ENCODE results near the gene RAD51B.

RAD51B gene

DNA sequence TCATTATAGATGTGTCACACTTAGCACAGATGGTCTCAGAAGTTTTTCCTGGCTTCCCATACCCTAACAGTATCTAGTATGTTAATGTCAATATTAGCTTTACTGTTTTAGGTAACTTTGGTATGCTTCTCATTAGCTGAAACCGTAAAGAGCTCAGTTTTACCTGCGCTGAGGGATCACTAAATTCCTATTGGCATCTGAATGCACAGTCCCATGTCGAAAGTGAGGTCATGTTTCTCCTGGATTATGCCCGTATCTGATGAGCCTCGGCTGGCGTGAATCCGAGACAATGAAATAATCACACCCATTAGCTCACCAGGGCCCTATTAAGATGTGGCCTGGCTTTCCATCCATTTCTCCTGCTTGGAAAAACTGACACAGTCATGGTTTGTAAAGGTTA is 555.1 kb downstream of the RAD51B start:
- Mint-ChIP-seq H3K9me3 (peaks cover 1% of the 10 kb centered on the region), H3K27me3 (no peaks in the 10 kb centered on the region), H3K36me3 (no peaks in the 10 kb centered on the region), H3K4me3 (no peak overlapping the region), H3K4me1 (peaks cover 49% of the 10 kb centered on the region), H3K27ac (no peak overlapping the region)
- DNase-seq (ENCODE audit: low spot score in 2 of 2) (no peak), ATAC-seq (ENCODE audit: low read depth) (no peak)

DNA sequence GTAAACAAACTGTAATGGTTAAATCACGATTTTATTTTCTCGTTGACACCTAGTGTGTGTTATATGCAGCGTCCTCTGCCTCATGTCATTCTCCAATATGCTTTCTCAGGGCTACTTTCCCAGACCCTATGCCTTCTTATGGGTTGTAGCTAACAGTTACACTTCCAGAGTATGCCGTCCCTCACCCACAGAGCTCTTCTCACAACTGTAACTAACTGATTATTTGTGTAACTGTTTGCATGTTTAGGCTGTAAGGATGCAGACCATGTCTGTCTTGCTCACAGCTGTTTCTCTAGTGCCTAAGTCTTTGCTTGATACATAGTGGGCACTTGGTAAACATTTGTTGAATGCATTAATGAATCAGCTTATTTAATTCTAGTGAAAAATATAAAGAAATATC is 555.8 kb downstream of the RAD51B start:
- no peak for ATAC-seq (ENCODE audit: low read depth)
- no peak overlapping the region for H3K27ac Mint-ChIP-seq
- peaks cover 44% of the 10 kb centered on the region for H3K4me1 Mint-ChIP-seq
- H3K36me3 Mint-ChIP-seq, result no peaks in the 10 kb centered on the region
- DNase-seq (ENCODE audit: low spot score in 2 of 2), result no peak
- H3K4me3 Mint-ChIP-seq, result no peak overlapping the region
- H3K9me3 Mint-ChIP-seq, result peaks cover 1% of the 10 kb centered on the region
- no peaks in the 10 kb centered on the region for H3K27me3 Mint-ChIP-seq

DNA sequence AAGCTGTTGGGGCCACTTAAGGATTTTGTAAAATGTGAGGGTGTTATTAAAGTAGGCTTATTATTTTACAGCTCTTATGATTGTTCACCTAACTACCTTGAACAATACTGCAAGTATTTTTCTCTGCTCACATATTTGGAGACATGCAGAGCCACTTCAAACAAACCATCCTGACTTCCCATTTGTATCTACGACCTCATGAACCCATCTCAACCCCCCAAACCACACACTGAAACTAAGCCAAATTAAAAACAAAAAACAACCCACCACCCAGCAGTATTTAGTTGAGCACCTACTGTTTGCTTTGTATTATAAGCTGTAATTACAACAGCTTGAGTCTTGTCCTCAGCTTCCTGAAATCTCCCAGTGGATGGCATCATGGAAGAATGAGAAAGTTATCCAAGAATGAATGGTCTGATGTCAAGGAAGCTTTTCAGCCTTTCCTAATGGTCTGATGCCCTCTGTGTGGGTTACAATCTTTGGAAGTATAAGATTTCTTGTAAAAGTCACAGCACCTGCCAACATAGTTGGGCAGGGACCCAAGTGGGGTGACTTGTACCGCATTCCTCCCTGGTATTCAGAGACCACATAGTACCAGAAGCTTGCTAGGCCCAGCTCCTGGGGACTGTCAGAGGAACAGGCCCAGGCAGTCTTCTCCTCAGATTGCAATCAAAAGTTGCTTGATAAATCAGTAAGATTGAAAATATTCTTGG is 556.6 kb downstream of the RAD51B start:
- Mint-ChIP-seq H3K4me1 (peaks cover 43% of the 10 kb centered on the region), H3K36me3 (no peaks in the 10 kb centered on the region), H3K4me3 (no peak overlapping the region), H3K9me3 (peaks cover 1% of the 10 kb centered on the region), H3K27me3 (no peaks in the 10 kb centered on the region), H3K27ac (peak overlapping the region; percentile 90)
- DNase-seq (ENCODE audit: low spot score in 2 of 2) (no peak), ATAC-seq (ENCODE audit: low read depth) (no peak)

DNA sequence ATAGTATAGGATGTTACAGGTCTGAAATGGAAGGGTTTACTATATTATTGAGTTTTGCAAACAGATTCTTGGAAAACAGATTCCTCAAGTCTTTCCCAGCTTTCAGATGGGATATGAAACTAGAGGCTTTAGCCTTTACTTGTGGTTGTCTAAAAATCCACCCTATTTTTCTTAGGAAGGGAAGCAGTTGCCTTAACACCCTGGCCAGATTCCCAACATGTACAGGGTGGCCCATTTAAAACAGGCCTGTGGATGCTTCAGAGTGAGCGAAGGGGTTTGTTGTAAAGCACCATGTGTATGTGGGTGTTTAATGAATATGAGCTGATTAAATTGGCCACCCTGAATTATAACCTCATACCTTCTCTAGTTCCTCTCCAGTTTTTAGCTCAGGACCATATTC is 557.4 kb downstream of the RAD51B start:
- Mint-ChIP-seq H3K9me3 (no peaks in the 10 kb centered on the region), H3K27ac (peak overlapping the region; percentile 90), H3K4me1 (peaks cover 39% of the 10 kb centered on the region), H3K27me3 (no peaks in the 10 kb centered on the region), H3K36me3 (no peaks in the 10 kb centered on the region), H3K4me3 (no peak overlapping the region)
- ATAC-seq (ENCODE audit: low read depth), result no peak
- no peak for DNase-seq (ENCODE audit: low spot score in 2 of 2)

DNA sequence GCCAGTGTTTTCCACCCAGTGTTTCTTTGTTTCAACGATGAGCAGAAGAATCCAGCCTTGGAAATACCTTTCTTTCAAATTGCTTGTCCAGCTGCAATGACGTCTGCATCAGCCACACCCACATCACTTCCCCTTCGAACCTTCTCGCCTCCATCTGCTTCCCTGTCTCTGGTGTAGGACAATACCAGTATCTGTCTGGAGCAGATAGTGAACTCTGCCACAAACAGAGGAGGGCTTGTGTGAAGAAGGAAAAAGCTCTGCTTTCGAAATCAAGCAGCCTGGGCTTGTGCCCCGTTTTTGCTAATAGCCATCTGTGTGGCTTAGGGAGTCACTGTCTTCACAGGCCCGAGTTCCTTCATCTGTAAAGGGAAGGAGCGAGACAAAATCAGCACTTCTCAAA is 557.9 kb downstream of the RAD51B start:
- Mint-ChIP-seq H3K4me1 (peaks cover 36% of the 10 kb centered on the region), H3K4me3 (peak overlapping the region; percentile 41), H3K9me3 (no peaks in the 10 kb centered on the region), H3K27ac (peak overlapping the region; percentile 90), H3K36me3 (no peaks in the 10 kb centered on the region), H3K27me3 (no peaks in the 10 kb centered on the region)
- DNase-seq (ENCODE audit: low spot score in 2 of 2) (peak in 1 of 2 donors; percentile 38), ATAC-seq (ENCODE audit: low read depth) (peak; percentile 61)

DNA sequence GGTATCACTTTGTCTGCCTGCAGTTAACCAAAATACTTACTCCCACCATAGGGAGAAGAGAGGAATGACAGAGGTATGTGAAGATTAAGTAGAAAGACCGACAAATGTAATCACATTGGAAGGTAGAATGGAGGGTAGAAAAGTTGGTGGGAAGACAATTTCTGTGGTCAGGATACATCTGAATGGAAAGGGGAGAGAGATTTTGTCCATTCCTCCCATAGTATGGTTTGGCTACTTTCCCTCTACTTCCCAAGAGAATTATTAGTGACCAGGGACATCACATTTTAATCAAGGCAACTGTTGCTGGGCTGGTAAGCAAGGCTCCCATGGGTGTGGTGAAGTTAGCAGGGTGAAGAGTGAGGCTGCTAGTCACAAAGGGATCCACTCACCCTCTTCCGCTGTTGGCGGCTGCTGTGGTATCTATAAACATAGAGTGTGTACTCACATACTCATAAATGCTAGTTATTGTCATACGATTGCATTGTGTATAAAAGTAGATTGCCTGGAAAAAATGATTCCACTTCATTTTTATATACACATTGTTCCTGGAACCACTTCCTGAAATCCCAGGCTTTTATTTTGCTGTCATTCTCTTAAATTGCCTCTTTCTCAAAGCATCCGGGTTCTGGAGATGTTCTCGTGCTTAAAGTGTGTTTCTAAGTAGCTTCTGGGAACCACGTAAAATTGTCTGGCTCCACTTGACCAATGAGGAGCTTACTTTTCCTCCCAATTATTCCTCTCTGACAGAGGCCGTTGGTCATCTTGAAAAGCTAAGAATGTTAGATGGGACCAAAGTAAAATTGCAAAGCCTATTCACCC is 560.1 kb downstream of the RAD51B start:
- Mint-ChIP-seq H3K27me3 (no peaks in the 10 kb centered on the region), H3K4me3 (no peak overlapping the region), H3K4me1 (peaks cover 29% of the 10 kb centered on the region), H3K27ac (peak overlapping the region; percentile 21), H3K36me3 (no peaks in the 10 kb centered on the region), H3K9me3 (no peaks in the 10 kb centered on the region)
- DNase-seq (ENCODE audit: low spot score in 2 of 2) (no peak), ATAC-seq (ENCODE audit: low read depth) (peak; percentile 33)

DNA sequence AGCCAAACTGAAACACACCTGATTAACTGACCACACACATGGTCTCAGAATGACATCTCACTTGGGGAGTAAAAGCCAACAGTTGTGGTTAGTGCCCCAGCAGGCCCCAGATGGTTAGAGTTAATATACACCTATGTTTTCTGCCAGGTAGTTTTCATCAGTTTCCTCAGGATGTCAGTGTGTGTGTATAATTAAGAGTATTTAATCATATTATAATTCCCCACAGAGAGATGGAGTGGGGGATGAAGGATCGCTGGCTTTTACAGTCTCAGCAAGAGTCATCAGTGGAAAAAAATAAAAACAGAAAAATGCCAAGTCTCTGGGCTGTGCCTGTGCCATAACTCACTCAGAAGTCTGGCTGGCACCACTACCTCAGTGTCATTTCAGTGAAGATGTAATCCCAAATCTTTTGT is 560.8 kb downstream of the RAD51B start:
- DNase-seq (ENCODE audit: low spot score in 2 of 2) (no peak), ATAC-seq (ENCODE audit: low read depth) (no peak)
- no peaks in the 10 kb centered on the region for H3K9me3 Mint-ChIP-seq
- no peaks in the 10 kb centered on the region for H3K36me3 Mint-ChIP-seq
- no peaks in the 10 kb centered on the region for H3K27me3 Mint-ChIP-seq
- H3K27ac Mint-ChIP-seq, result no peak overlapping the region
- no peak overlapping the region for H3K4me3 Mint-ChIP-seq
- peaks cover 28% of the 10 kb centered on the region for H3K4me1 Mint-ChIP-seq

DNA sequence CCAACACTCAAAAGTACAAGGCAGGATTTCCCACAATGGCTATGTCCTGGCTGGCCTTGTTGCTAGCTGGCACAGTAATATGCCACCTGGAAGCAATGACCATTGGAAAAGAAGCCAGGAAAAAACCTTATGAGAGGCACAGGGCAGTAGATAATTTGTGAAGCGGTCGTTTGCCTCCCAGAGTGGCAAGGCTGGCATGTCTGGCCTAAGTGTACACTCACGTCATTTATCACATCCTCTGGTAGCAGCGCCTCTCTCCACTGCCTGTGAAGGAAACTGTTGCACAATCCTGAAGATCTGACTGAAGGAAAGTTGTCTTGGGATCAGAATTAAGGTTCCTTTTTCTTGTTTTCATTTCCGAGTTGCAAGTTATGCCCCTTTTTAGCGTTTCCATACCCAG is 564.8 kb downstream of the RAD51B start:
- no peak for DNase-seq (ENCODE audit: low spot score in 2 of 2)
- no peak for ATAC-seq (ENCODE audit: low read depth)
- Mint-ChIP-seq H3K27ac (no peak overlapping the region), H3K4me1 (peaks cover 12% of the 10 kb centered on the region), H3K27me3 (no peaks in the 10 kb centered on the region), H3K36me3 (peaks cover 4% of the 10 kb centered on the region), H3K9me3 (no peaks in the 10 kb centered on the region), H3K4me3 (no peak overlapping the region)

DNA sequence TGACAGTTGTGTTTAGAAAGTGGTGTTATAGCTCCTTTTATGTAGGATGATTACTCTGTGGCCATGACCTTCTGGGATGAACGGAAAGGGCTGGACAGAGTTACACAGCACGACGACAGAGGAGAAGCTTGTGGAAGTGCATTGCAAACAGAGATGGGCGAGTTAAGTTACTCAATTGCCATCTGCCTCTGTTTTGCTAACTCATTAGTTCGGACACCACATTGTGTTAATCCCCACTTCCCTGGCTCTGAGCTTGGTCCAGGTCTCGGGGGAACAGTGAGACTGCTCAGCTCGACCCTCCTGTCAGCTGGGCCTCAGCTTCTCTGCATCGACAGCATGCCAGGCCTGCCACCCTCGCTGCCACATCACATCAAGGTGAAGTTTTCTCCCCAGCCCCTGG is 565.3 kb downstream of the RAD51B start:
- Mint-ChIP-seq H3K4me1 (peaks cover 8% of the 10 kb centered on the region), H3K36me3 (peaks cover 4% of the 10 kb centered on the region), H3K4me3 (no peak overlapping the region), H3K27me3 (no peaks in the 10 kb centered on the region), H3K9me3 (no peaks in the 10 kb centered on the region), H3K27ac (no peak overlapping the region)
- DNase-seq (ENCODE audit: low spot score in 2 of 2), result no peak
- no peak for ATAC-seq (ENCODE audit: low read depth)

DNA sequence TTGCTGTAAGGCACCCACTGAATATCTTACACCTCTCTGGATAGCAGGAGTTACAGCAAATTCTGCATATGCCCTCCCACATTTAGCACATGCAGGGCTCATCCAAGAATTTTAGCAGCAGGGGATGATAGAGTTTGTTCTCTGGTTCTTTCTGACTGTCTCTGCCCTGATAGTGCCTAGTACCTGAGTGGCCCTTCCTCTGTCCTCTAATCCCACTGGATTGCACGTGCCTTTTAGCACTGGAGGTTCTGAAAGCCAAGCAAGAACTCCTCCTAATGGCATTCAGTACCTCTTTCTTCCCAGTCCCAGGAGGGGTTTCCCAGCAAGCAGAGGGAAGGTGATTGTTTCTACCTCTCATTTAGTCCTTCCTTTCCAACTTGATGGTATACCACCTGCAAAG is 566.9 kb downstream of the RAD51B start:
- no peak for ATAC-seq (ENCODE audit: low read depth)
- Mint-ChIP-seq H3K4me1 (peaks cover 8% of the 10 kb centered on the region), H3K27ac (no peak overlapping the region), H3K9me3 (no peaks in the 10 kb centered on the region), H3K4me3 (no peak overlapping the region), H3K27me3 (no peaks in the 10 kb centered on the region), H3K36me3 (peaks cover 4% of the 10 kb centered on the region)
- DNase-seq (ENCODE audit: low spot score in 2 of 2), result no peak

DNA sequence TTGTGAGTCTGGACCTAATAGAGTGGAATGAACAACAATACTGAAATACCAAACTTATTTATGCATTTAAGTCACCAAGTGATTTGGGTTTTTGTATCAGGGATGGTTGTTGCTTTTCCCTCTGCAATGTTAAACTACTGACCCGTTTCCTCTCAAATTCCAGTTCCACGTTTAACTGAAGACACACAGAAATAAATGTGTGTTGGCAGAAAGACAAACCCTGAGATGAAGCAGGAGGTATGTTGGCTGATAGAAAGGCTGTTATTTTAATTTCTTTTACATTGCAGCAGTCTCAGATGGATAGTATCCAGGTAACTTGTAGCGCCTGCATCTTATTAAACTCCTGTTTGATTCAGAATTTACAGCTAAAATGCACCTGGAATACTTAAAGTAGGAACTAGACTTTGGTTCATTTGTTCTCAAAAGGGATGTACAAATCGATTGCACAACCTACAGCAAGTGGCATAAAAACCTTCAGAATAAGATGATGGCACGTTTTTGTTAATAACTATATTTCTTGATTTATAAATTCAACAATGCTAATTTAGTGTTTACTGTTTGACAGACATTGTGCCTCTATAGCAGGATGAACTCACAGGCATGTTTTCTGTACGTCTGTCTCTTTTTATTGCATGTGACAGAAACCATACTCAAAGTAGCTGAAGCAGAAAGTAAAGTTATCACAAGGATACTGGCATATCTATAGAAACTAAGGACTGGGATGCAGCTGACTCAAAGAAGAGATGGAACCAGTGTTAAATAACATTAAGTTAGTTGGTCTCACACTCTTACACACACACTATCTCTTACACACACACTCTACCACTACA is 567.6 kb downstream of the RAD51B start:
- no peak overlapping the region for H3K4me3 Mint-ChIP-seq
- no peaks in the 10 kb centered on the region for H3K27me3 Mint-ChIP-seq
- no peak overlapping the region for H3K27ac Mint-ChIP-seq
- peaks cover 9% of the 10 kb centered on the region for H3K4me1 Mint-ChIP-seq
- no peaks in the 10 kb centered on the region for H3K9me3 Mint-ChIP-seq
- ATAC-seq (ENCODE audit: low read depth) (no peak), DNase-seq (ENCODE audit: low spot score in 2 of 2) (no peak)
- H3K36me3 Mint-ChIP-seq, result peaks cover 4% of the 10 kb centered on the region

DNA sequence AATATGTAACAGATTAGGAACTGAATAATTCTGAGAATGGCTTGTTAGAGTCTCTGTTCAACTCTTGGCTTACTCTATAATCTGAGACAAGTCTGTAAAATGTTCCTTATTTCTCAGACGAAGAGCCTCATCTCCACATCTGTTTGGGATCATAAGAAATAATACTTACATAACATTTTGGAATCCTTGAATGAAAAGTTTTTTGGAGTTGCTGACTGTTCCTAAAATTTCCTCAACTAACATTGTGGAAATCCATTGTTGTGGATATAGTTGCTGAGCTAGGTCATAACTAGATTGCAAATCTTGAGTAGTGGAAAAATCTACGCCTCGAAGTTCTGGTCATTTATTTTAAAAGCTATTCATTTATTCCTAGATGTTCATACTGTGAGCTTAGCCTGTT is 570.4 kb downstream of the RAD51B start:
- Mint-ChIP-seq H3K27ac (no peak overlapping the region), H3K4me3 (no peak overlapping the region), H3K36me3 (peaks cover 4% of the 10 kb centered on the region), H3K27me3 (no peaks in the 10 kb centered on the region), H3K4me1 (peaks cover 24% of the 10 kb centered on the region), H3K9me3 (no peaks in the 10 kb centered on the region)
- ATAC-seq (ENCODE audit: low read depth), result no peak
- DNase-seq (ENCODE audit: low spot score in 2 of 2), result no peak

DNA sequence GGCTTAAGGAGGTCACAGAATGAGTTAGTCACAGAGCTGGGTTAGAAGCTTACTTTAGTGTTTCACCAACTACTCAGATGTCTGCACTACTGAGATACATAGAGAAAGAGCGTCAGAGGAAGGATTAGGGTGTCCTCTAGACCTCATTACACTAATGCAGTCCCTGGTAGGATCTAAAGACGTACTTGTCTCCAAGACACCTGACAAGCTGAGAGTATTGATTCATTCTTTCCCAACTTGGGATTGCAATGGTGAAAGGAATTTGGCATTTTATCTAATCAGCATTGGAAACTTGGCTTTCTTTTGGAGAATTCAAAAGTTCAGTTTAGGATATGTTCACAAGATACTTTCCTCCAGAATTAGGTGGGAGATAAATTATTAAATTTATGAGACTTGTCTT is 571.2 kb downstream of the RAD51B start:
- ATAC-seq (ENCODE audit: low read depth) (no peak), DNase-seq (ENCODE audit: low spot score in 2 of 2) (no peak)
- H3K9me3 Mint-ChIP-seq, result no peaks in the 10 kb centered on the region
- no peak overlapping the region for H3K4me3 Mint-ChIP-seq
- H3K27me3 Mint-ChIP-seq, result no peaks in the 10 kb centered on the region
- no peak overlapping the region for H3K27ac Mint-ChIP-seq
- peaks cover 24% of the 10 kb centered on the region for H3K4me1 Mint-ChIP-seq
- peaks cover 4% of the 10 kb centered on the region for H3K36me3 Mint-ChIP-seq

Data from memory B cell (primary cell).